MCF 10A (cell line): ENCODE data around the gene CLEC4G. TPM values are rescaled to one million over a fixed set of nuclear protein-coding genes. Genes with fewer than 3 reads are reported as not detected.

Experiments
- BruUV-seq: library from RNA; stranded (reverse); fragments of 400-500 nt; replicated peaks from 2 replicates; lab custom pipeline; 2021; lab: Mats Ljungman, UMichigan
- CTCF ChIA-PET: fragments of 300-600 bp; sonication (Branson Sonifier 250); formaldehyde crosslinking; extraction: SDS; loops from one replicate; lab custom pipeline; 2021; ENCODE audit warnings: antibody characterized with exemption, inconsistent platforms; lab: Yijun Ruan, JAX
- POLR2A ChIA-PET: fragments of 300-600, 350-650 bp; sonication (Branson Sonifier 250); formaldehyde crosslinking; extraction: SDS; loops from one replicate; lab custom pipeline; 2020; ENCODE audit warnings: antibody characterized with exemption, inconsistent platforms; lab: Yijun Ruan, JAX
- DNase-seq: peaks from one replicate; pipeline ENCODE4 v3.0.0-alpha.2; 2018; ENCODE audit not compliant: unreplicated experiment
- H3K27ac Mint-ChIP-seq: one replicate; pipeline ENCODE4 v1.8.0; 2022; ENCODE audit warnings: mild to moderate bottlenecking, low read depth, mixed read lengths; ENCODE audit not compliant: unreplicated experiment
- H3K27me3 Mint-ChIP-seq: one replicate; pipeline ENCODE4 v1.8.0; 2022; ENCODE audit warnings: mixed read lengths; ENCODE audit not compliant: insufficient read depth, unreplicated experiment
- H3K36me3 Mint-ChIP-seq: one replicate; pipeline ENCODE4 v1.8.0; 2022; ENCODE audit warnings: mild to moderate bottlenecking, moderate library complexity, mixed read lengths; ENCODE audit not compliant: insufficient read depth, unreplicated experiment
- H3K4me1 Mint-ChIP-seq: one replicate; pipeline ENCODE4 v1.8.0; 2022; ENCODE audit warnings: mixed read lengths; ENCODE audit not compliant: insufficient read depth, unreplicated experiment
- H3K4me3 Mint-ChIP-seq: one replicate; pipeline ENCODE4 v1.8.0; 2022; ENCODE audit warnings: mild to moderate bottlenecking, moderate library complexity, mixed read lengths; ENCODE audit not compliant: unreplicated experiment
- H3K9me3 Mint-ChIP-seq: one replicate; pipeline ENCODE4 v1.8.0; 2022; ENCODE audit warnings: mixed read lengths; ENCODE audit not compliant: unreplicated experiment
- intact Hi-C: fragments of 100-400 bp; cut with micrococcal nuclease; formaldehyde crosslinking; loops from 2 replicates; pipeline ENCODE4 v1.14.1; 2022
- total RNA-seq: library from RNA; stranded (reverse); gene quantifications from 2 replicates; pipeline ENCODE4 v1.2.3, GENCODE V29; 2022
- TF ChIP-seq, protein P1 (sequence below): fragments of 200-600 bp; IDR thresholded peaks from one replicate; pipeline ENCODE4 v1.8.0; 2022; ENCODE audit warnings: antibody characterized with exemption, mild to moderate bottlenecking; ENCODE audit not compliant: unreplicated experiment

The CLEC4G gene
- total RNA-seq, 1 experiment from 2014 or later: not detected

DNA sequence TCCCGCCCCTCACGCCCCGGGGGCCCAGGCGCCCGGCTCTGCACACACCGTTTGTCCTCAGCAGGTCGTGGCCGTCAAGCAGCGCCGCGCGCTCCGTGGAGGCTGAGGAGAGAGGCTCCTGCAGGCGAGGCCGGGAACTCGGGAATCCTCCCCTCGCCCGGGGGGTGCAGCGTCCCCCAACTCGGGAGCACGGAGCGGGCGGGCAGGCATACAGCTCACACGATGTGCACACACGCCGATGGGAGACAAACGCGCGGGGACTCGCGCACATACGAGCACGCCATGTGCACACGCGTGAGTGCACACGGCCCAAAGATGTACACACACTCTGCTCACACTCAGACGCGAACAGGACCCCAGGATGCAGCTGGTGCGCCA, 703 bp downstream of the CLEC4G start:
- POLR2A ChIA-PET: no interaction called here
- Mint-ChIP-seq H3K36me3 (no peaks in the 10 kb centered on the region), H3K27ac (no peak overlapping the region), H3K4me1 (peaks cover 6% of the 10 kb centered on the region), H3K9me3 (no peaks in the 10 kb centered on the region), H3K4me3 (no peak overlapping the region), H3K27me3 (peaks cover 61% of the 10 kb centered on the region)
- intact Hi-C loops: no loop called here
- TF ChIP-seq, protein P1, sequence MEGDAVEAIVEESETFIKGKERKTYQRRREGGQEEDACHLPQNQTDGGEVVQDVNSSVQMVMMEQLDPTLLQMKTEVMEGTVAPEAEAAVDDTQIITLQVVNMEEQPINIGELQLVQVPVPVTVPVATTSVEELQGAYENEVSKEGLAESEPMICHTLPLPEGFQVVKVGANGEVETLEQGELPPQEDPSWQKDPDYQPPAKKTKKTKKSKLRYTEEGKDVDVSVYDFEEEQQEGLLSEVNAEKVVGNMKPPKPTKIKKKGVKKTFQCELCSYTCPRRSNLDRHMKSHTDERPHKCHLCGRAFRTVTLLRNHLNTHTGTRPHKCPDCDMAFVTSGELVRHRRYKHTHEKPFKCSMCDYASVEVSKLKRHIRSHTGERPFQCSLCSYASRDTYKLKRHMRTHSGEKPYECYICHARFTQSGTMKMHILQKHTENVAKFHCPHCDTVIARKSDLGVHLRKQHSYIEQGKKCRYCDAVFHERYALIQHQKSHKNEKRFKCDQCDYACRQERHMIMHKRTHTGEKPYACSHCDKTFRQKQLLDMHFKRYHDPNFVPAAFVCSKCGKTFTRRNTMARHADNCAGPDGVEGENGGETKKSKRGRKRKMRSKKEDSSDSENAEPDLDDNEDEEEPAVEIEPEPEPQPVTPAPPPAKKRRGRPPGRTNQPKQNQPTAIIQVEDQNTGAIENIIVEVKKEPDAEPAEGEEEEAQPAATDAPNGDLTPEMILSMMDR: no peak
- BruUV-seq: no TSS peak
- DNase-seq: no peak
- CTCF ChIA-PET: interaction anchor here (0.5 kb wide), 2 partner anchors 25 to 138 kb away, joined by 3 read pairs; no protein-coding TSS in a partner anchor

DNA sequence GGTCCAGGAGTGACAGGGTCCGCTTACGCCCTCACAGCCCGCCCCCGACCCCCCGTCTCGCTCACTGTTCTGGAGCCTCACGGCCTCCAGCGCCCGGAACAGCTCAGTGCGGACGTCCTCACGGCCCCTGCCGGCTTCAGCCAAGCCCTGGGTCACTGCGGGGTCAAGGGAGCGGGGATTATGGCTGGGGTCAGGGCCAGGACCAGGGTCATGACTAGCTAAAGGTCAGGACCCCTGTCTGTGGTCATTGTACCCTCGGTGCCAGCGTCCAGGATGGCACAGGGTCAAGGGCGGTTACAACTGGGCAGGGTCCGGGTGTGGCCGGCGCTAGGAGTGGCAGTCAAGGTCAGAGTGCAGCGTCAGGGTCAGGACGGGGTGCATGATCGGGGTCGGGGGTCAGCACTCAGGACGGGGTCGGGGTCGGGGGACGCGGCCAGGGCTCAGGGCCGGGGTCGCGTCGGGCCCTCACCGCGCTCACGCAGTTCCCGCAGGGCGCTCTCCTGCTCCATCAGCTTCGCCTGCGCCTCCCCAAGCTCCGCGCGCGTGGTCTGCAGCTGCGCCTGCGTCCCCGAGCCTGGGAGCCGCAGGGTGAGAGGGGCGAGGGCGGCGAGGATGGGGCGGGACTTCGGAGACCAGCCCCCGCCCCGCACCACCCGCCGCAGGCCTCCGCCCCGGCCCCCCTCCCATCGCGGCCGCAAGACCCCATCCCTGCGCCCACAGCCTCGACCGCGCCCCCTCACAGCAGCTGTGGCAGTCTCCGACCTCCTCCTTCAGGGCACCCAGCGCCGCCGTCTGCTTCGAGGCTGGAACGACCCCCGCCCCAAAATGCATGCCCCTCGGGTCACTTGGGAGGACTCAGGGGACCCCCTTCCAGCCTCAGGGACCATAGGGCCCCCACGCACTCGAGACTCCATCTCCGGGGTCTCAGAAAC, 1.4 kb downstream of the CLEC4G start:
- CTCF ChIA-PET: no interaction called here
- POLR2A ChIA-PET: interaction anchor here (0.6 kb wide), 1 partner anchor 64 kb away, joined by 3 read pairs; no protein-coding TSS in a partner anchor
- Mint-ChIP-seq H3K4me1 (peaks cover 6% of the 10 kb centered on the region), H3K4me3 (no peak overlapping the region), H3K9me3 (no peaks in the 10 kb centered on the region), H3K36me3 (no peaks in the 10 kb centered on the region), H3K27me3 (peaks cover 54% of the 10 kb centered on the region), H3K27ac (no peak overlapping the region)
- TF ChIP-seq, protein P1: no peak
- no TSS peak for BruUV-seq
- intact Hi-C loops: no loop called here
- no peak for DNase-seq

DNA sequence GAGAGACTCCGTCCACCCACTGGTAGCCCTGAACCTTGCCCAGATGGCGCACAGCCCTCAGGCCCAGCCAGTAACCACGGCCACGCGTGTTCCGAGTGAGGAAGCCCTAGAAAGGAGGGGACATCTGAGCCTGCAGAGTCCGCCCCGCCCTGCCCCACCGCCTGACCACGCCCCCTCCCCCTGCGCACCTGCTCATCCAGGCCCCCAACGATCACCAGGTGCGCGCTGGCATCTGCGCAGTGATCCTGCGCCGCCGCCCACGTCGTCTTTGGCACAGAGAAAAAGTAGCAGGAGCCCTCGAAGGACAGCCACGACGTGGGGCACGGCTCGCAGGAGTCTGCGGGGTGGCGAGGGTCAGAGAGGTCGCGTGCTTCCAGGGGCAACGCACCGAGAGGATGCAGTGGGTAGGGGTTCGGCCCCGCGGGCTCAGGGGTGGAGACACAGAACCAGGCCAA, 2.1 kb downstream of the CLEC4G start:
- intact Hi-C loops: no loop called here
- TF ChIP-seq, protein P1: no peak
- BruUV-seq: no TSS peak
- Mint-ChIP-seq H3K36me3 (no peaks in the 10 kb centered on the region), H3K9me3 (no peaks in the 10 kb centered on the region), H3K4me3 (no peak overlapping the region), H3K4me1 (peaks cover 6% of the 10 kb centered on the region), H3K27ac (no peak overlapping the region), H3K27me3 (peaks cover 47% of the 10 kb centered on the region)
- POLR2A ChIA-PET: interaction anchor here (0.6 kb wide), 1 partner anchor 65 kb away, joined by 3 read pairs; no protein-coding TSS in a partner anchor
- CTCF ChIA-PET: no interaction called here
- no peak for DNase-seq

DNA sequence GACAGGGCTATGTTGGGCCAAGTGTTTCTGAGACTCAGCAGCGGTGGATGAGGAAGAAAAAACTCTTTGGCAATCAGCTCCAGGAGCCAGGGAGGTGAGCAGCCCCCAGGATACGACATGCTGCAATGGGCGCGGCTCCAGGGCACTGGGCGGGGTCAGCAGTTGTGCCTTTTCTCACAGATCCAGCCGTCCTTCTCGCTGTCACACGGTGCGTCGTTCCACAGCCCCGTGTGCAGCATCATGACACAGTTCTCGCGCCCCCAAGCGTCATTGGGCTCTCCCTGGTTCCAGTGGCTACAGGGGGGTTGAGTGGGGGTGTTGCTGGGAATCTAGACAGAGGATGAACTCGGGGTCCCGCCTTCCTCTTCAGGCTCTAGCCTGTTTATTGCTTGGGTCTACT, 2.7 kb downstream of the CLEC4G start:
- Mint-ChIP-seq H3K4me3 (no peak overlapping the region), H3K36me3 (no peaks in the 10 kb centered on the region), H3K4me1 (peaks cover 2% of the 10 kb centered on the region), H3K27me3 (peaks cover 41% of the 10 kb centered on the region), H3K9me3 (no peaks in the 10 kb centered on the region), H3K27ac (no peak overlapping the region)
- no TSS peak for BruUV-seq
- no peak for DNase-seq
- TF ChIP-seq, protein P1: no peak
- POLR2A ChIA-PET: no interaction called here
- CTCF ChIA-PET: interaction anchor here (1.1 kb wide), 1 partner anchor 48 kb away, joined by 3 read pairs; the partner anchor contains the start of gene TRAPPC5
- intact Hi-C loops: no loop called here
